ENCODE measurements around the gene CYP4A11.
"Not testable (repeated sequence)": the region's sequence is repeated elsewhere in the genome, so short reads cannot be mapped to it uniquely, and the experiment has no call there.

Gene CYP4A11

DNA sequence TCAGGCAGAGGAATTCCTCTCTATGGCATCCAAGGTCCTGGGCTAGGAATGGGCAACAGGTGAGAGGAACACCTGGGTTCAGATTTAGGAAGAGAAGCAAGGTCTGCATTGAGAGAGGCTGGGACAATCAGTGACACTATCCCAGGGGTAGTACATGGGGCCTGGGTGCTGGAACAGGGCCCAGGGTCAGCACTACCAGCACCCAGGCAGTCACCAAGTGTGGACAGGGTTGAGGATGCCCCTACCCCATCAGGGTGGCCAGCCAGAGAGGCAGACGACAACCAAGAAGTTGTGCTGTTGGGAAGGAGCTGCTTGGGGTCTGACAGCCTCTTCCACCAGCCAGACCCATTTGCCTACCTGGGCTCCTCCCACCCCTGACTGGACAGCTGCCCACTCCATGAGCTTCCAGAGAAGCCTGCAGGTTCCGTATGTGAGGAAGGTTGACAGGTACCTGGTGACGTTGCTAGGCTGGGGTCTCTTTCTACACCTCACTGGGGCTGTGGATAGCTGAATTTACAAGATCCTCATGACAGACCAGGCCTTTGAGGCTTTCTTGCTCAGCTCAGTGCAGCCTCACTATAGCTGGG, 13.9 kb downstream of the CYP4A11 start:
- no peak for DNase-seq (ENCODE audit: extremely low read depth in 1 of 2, low read depth in 1 of 2)

DNA sequence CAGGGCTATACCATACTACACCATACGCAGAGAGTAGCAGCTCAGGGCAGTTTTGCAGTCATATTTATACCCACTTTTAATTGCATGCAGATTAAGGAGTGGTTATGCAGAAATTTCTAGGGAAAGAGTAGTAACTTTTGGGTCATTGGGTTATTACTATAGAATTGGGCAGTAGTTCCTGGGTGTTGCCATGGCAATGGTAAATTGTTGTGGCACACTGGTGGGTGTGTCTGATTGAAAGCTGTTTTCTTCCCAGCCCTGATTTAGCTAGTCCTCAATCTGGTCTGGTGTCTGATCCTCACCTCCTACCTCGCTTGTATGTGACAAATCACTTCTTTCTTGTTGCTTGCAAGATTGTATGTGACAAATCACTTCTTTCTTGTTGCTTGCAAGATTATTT, 30.5 kb downstream of the CYP4A11 start:
- no peak for DNase-seq (ENCODE audit: extremely low read depth in 1 of 2, low read depth in 1 of 2)

DNA sequence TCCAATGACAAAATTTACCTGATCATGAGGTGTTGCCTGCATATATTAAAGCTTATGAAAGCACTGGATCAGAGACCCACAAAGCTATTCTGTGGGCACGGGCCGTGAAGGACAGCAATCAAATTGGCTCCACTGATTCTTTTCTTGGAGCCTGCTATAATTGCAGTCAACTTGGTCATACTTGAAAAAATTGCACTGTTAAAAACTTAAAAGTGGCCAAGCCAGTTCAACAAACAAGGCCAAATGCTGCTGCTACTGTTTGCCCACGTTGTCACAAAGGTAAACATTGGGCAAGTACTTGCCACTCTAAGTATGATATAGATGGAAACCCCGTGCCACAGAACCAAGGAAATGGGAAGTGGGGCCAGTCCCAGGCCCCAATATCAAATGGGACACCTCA, 37.8 kb downstream of the CYP4A11 start:
- no peak for DNase-seq (ENCODE audit: extremely low read depth in 1 of 2, low read depth in 1 of 2)

DNA sequence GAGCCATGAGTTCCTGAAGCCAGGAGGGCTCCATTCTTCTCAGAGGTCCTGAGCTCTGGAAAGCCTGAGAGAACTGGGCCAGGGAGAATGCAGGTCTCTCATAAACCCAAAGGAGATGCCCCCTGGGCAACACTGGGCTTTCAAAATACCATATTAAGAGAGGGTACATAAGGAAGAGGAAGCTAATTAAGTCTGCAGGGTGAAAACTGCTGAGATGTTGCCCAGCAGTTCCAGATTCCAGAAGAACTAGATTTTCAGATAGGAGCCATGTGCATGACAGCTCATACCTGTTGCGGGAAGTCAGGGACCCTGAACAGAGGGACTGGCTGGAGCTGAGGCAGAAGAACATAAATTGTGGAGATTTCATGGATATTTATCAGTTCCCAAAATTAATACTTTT, 40.9 kb downstream of the CYP4A11 start:
- no peak for DNase-seq (ENCODE audit: extremely low read depth in 1 of 2, low read depth in 1 of 2)

DNA sequence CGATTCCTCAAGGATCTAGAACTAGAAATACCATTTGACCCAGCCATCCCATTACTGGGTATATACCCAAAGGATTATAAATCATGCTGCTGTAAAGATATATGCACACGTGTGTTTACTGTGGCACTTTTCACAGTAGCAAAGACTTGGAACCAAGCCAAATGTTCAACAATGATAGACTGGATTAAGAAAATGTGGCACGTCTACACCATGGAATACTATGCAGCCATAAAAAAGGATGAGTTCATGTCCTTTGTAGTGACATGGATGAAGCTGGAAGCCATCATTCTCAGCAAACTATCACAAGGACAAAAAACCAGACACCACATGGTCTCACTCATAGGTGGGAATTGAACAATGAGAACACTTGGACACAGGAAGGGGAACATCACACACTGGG, 59.6 kb downstream of the CYP4A11 start:
- DNase-seq (ENCODE audit: extremely low read depth in 1 of 2, low read depth in 1 of 2), result not testable (repeated sequence)

All from activated CD8-positive, alpha-beta memory T cell treated with anti-CD3 and anti-CD28 coated beads for 1 hour (primary cell).